Mucosa of rectum (tissue), 2 donors: ENCODE measurements around the gene CRY2.

ENCODE experiments used
- H3K27ac ChIP-seq, 2 donors: one replicate each; pipeline ENCODE4 v1.7.0; 2013; ENCODE audit warnings: inconsistent platforms in 2 of 2, low read depth in 2 of 2, low read length in 2 of 2
- H3K27me3 ChIP-seq, 2 donors: one replicate each; pipeline ENCODE4 v1.7.0; 2013; ENCODE audit warnings: low read length in 2 of 2; ENCODE audit not compliant: control insufficient read depth in 2 of 2, insufficient read depth in 2 of 2
- H3K36me3 ChIP-seq, 2 donors: one replicate each; pipeline ENCODE4 v1.7.0; 2013; ENCODE audit warnings: low read length in 2 of 2; ENCODE audit not compliant: control insufficient read depth in 2 of 2, insufficient read depth in 2 of 2
- H3K4me1 ChIP-seq, 2 donors: one replicate each; pipeline ENCODE4 v1.7.0; 2013; ENCODE audit warnings: low read length in 2 of 2, mild to moderate bottlenecking in 1 of 2; ENCODE audit not compliant: control insufficient read depth in 2 of 2, insufficient read depth in 2 of 2
- H3K4me3 ChIP-seq, 2 donors: one replicate each; pipeline ENCODE4 v1.7.0; 2013; ENCODE audit warnings: low read length in 2 of 2
- H3K9ac ChIP-seq, 2 donors: one replicate each; pipeline ENCODE4 v1.7.0; 2013; ENCODE audit warnings: low read length in 2 of 2, low read depth in 1 of 2, mild to moderate bottlenecking in 1 of 2
- H3K9me3 ChIP-seq, 2 donors: one replicate each; pipeline ENCODE4 v1.7.0; 2013; ENCODE audit warnings: low read length in 2 of 2; ENCODE audit not compliant: control insufficient read depth in 2 of 2
- donor health status: healthy.
- donor health status: Normal muscosa, but diverticular disease.

CRY2 gene

DNA sequence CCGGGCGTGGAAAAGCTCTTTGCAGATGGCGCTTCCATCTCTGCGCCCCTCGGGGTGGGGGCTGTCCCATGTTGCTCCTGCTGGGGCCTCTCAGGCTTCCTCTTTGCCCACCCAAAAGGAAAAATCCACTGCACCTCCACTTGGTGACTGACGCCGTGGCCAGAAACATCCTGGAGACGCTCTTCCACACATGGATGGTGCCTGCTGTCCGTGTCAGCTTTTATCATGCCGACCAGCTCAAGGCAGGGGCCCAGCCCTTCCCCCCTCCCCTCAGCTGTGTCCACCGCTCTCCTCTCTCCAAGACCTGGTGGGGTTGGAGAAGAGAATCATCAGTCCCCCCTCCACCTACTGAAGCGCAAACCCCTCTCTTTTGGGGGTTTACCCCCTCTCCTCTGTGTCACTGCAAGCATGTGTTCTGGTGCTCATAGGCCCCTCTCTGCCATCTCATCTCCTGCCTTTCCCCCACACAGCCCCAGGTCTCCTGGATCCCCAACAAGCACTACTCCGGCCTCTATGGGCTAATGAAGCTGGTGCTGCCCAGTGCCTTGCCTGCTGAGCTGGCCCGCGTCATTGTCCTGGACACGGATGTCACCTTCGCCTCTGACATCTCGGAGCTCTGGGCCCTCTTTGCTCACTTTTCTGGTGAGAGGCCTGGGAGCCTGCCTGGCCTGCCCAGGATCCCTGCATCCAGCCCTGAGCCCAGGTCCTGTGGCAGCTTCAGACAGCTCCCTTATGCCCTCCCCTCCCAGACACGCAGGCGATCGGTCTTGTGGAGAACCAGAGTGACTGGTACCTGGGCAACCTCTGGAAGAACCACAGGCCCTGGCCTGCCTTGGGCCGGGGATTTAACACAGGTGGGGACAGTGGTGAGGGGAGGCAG lies 77.0 kb downstream of the CRY2 start:
- Histone ChIP-seq H3K27me3 (peaks cover 5 to 6% of the 10 kb centered on the region in 2 donors), H3K36me3 (no peaks in the 10 kb centered on the region), H3K9ac (no peak overlapping the region), H3K4me1 (peaks cover 6 to 11% of the 10 kb centered on the region in 2 donors), H3K27ac (no peak overlapping the region), H3K4me3 (no peak overlapping the region), H3K9me3 (no peaks in the 10 kb centered on the region)

GRCh38 chr11:45924927-45925326 lies 77.7 kb downstream of the CRY2 start:
- Histone ChIP-seq H3K4me1 (peaks cover 6 to 11% of the 10 kb centered on the region in 2 donors), H3K9me3 (no peaks in the 10 kb centered on the region), H3K27ac (no peak overlapping the region), H3K9ac (no peak overlapping the region), H3K27me3 (peaks cover 5 to 6% of the 10 kb centered on the region in 2 donors), H3K36me3 (no peaks in the 10 kb centered on the region), H3K4me3 (no peak overlapping the region)

DNA sequence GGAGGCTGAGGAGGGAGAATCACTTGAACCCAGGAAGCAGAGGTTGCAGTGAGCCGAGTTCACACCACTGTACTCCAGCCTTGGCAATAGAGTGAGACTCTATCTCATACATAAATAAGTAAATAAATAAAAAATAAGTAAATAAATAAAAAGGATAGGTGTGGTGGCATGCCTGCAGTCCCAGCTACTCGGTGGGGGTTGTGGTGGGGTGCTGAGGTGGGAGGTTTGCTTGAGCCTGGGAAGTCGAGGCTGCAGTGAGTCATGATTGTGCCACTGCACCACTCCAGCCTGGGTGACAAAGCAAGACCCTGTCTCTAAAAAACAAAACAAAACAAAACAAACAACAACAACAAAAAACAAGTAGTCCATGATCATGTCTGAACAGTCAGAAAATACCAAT lies 78.3 kb downstream of the CRY2 start:
- peaks cover 5 to 6% of the 10 kb centered on the region in 2 donors for H3K27me3 ChIP-seq
- H3K9ac ChIP-seq = no peak overlapping the region
- H3K27ac ChIP-seq = no peak overlapping the region
- no peak overlapping the region for H3K4me3 ChIP-seq
- H3K4me1 ChIP-seq = peaks cover 12 to 15% of the 10 kb centered on the region in 2 donors
- no peaks in the 10 kb centered on the region for H3K9me3 ChIP-seq
- H3K36me3 ChIP-seq = no peaks in the 10 kb centered on the region

DNA sequence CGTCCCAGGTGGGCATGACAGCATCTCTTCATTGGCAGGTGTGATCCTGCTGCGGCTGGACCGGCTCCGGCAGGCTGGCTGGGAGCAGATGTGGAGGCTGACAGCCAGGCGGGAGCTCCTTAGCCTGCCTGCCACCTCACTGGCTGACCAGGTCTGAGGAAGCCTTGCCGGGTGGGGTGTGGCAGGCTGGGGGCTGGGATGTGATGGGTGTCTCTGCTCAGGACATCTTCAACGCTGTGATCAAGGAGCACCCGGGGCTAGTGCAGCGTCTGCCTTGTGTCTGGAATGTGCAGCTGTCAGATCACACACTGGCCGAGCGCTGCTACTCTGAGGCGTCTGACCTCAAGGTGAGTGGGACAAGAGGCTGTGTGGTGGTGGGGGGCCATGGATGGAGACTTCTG lies 78.7 kb downstream of the CRY2 start:
- H3K9me3 ChIP-seq = no peaks in the 10 kb centered on the region
- no peaks in the 10 kb centered on the region for H3K36me3 ChIP-seq
- no peak overlapping the region for H3K4me3 ChIP-seq
- H3K4me1 ChIP-seq = peaks cover 15% of the 10 kb centered on the region in 2 donors
- H3K27ac ChIP-seq = no peak overlapping the region
- no peak overlapping the region for H3K9ac ChIP-seq
- H3K27me3 ChIP-seq = peaks cover 5 to 6% of the 10 kb centered on the region in 2 donors

GRCh38 chr11:45926536-45927331 lies 79.5 kb downstream of the CRY2 start:
- Histone ChIP-seq H3K27ac (no peak overlapping the region), H3K9ac (no peak overlapping the region), H3K36me3 (peaks cover 0 to 2% of the 10 kb centered on the region in 2 donors), H3K4me1 (peaks cover 10 to 16% of the 10 kb centered on the region in 2 donors), H3K27me3 (peaks cover 5 to 6% of the 10 kb centered on the region in 2 donors), H3K9me3 (no peaks in the 10 kb centered on the region), H3K4me3 (no peak overlapping the region)

GRCh38 chr11:45927332-45927683 lies 80.0 kb downstream of the CRY2 start:
- H3K4me3 ChIP-seq = no peak overlapping the region

DNA sequence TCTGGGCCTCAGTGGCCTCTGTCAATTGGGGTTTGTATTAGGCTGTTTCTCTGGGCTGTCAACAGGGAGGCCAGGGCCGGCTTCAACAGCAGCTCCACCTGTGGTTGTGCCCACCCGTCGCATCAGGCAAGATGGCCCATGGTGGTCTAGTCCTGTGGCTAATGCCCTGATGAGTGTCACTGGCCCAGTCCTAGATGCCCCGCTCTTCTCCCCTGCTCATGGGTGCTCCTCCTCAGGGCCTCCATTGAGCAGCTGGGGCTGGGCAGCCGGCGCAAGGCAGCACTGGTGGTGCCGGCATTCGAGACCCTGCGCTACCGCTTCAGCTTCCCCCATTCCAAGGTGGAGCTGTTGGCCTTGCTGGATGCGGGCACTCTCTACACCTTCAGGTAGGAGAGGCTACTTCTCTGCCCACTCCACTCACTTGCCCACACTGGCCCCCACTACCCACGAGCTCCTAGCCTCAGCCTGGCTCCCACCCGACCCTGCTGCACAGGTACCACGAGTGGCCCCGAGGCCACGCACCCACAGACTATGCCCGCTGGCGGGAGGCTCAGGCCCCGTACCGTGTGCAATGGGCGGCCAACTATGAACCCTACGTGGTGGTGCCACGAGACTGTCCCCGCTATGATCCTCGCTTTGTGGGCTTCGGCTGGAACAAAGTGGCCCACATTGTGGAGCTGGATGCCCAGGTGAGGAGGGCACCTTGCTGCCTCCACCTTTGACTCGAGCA lies 80.6 kb downstream of the CRY2 start:
- no peak overlapping the region for H3K27ac ChIP-seq
- H3K9ac ChIP-seq = no peak overlapping the region
- H3K27me3 ChIP-seq = peaks cover 5 to 6% of the 10 kb centered on the region in 2 donors
- peaks cover 3 to 10% of the 10 kb centered on the region in 2 donors for H3K4me1 ChIP-seq
- H3K4me3 ChIP-seq = no peak overlapping the region
- H3K9me3 ChIP-seq = no peaks in the 10 kb centered on the region
- H3K36me3 ChIP-seq = peaks cover 3 to 7% of the 10 kb centered on the region in 2 donors

More at GRCh38 chr11:45927332-45927683, 80.0 kb downstream of the CRY2 start:
- H3K4me1 ChIP-seq = peaks cover 7 to 10% of the 10 kb centered on the region in 2 donors
- no peak overlapping the region for H3K9ac ChIP-seq
- H3K9me3 ChIP-seq = no peaks in the 10 kb centered on the region
- no peak overlapping the region for H3K27ac ChIP-seq
- H3K36me3 ChIP-seq = peaks cover 2 to 7% of the 10 kb centered on the region in 2 donors
- peaks cover 5 to 6% of the 10 kb centered on the region in 2 donors for H3K27me3 ChIP-seq

DNA sequence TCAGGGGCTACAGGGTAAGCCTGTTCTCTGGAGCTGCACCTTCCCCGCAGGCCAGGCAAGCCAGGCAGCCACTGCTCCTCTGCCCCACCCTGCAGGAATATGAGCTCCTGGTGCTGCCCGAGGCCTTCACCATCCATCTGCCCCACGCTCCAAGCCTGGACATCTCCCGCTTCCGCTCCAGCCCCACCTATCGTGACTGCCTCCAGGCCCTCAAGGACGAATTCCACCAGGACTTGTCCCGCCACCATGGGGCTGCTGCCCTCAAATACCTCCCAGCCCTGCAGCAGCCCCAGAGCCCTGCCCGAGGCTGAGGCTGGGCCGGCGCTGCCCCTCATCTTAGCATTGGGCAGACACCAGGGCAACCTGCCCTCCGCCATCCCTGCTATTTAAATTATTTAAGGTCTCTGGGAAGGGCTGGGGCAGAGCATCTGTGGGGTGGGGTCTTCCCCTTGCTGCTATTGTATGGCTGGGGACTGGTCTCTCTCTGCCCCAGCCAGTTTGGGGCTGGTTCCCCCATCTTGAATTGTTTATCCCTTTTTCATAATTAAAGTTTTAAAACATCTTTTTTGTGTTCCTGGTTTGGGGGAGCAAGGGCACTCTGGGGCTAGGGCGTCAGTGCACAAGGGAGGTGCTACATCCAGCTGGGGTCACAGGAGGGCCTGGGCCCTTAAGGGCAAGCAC lies 81.4 kb downstream of the CRY2 start:
- Histone ChIP-seq H3K36me3 (peaks cover 5 to 7% of the 10 kb centered on the region in 2 donors), H3K4me3 (no peak overlapping the region), H3K4me1 (peaks cover 3 to 10% of the 10 kb centered on the region in 2 donors), H3K27me3 (no peaks in the 10 kb centered on the region), H3K27ac (no peak overlapping the region), H3K9me3 (no peaks in the 10 kb centered on the region), H3K9ac (no peak overlapping the region)

DNA sequence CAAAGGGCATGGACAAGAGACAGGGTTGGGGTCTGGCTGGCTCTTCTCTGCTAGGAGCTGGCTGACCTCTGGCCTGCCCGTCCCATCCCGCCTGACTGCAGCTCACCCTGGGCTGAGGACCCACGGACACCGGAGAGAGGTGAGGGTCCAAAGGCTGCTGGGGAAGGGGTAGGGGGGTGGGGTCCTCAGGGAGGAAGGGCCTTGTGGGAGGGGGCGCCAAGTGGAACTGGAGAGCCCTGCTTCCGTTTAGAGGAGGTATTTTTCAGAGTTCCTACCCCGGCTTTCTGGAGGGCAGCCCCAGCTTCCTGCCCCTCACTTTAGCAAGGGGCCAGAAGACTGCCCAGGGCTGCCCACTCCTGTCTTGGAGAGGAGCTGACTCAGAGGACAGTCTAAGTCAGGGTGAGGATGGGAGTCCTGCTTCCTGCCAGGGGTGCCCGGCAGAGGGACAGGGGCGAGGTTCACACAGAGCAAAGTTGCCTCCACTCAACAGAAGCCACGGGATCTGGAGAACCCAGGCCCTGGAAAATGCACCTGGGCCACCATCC lies 82.3 kb downstream of the CRY2 start:
- no peak overlapping the region for H3K9ac ChIP-seq
- H3K27me3 ChIP-seq = no peaks in the 10 kb centered on the region
- peaks cover 3 to 10% of the 10 kb centered on the region in 2 donors for H3K4me1 ChIP-seq
- H3K9me3 ChIP-seq = no peaks in the 10 kb centered on the region
- H3K36me3 ChIP-seq = peaks cover 11 to 14% of the 10 kb centered on the region in 2 donors
- no peak overlapping the region for H3K4me3 ChIP-seq
- peak overlapping the region in 1 of 2 donors; percentile 43 for H3K27ac ChIP-seq
